ENCODE results near the gene PLD5.

DNA sequence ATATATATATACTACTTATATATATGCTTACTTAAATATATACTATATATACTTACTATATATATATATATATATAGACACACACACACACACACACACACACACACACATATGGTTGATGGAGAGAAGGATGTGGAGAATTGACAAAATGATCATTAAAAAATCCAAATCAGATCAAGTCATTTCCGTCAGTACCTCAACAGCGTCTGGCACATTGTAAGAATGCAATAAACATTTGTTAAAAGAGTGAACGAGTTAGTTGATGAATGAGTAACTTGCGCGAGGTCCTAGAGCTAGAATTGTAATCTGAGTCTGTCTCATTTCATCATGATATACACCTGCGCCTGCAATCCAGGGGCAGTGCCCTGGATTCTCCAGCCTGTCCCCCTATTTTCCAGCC lies 282.6 kb downstream of the PLD5 start:
- TF ChIP-seq, protein P1, sequence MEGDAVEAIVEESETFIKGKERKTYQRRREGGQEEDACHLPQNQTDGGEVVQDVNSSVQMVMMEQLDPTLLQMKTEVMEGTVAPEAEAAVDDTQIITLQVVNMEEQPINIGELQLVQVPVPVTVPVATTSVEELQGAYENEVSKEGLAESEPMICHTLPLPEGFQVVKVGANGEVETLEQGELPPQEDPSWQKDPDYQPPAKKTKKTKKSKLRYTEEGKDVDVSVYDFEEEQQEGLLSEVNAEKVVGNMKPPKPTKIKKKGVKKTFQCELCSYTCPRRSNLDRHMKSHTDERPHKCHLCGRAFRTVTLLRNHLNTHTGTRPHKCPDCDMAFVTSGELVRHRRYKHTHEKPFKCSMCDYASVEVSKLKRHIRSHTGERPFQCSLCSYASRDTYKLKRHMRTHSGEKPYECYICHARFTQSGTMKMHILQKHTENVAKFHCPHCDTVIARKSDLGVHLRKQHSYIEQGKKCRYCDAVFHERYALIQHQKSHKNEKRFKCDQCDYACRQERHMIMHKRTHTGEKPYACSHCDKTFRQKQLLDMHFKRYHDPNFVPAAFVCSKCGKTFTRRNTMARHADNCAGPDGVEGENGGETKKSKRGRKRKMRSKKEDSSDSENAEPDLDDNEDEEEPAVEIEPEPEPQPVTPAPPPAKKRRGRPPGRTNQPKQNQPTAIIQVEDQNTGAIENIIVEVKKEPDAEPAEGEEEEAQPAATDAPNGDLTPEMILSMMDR (conservative IDR thresholded peaks at IDR 0.05; ENCODE audit: low read depth, low read length): no peak
- TF ChIP-seq EZH2 (IDR thresholded peaks at IDR 0.05; ENCODE audit: low read length, unreplicated experiment): no peak

Data from PC-3 (cell line).